GM12878 (cell line): Measurements from ENCODE around the gene CNTNAP2.

Experiments
- DPF2 ChIP-seq: fragments of 450-650 bp; IDR thresholded peaks from 2 replicates; pipeline ENCODE4 v1.6.1; 2017; ENCODE audit warnings: mild to moderate bottlenecking
- MEF2B ChIP-seq: fragments of 450-650 bp; IDR thresholded peaks from 2 replicates; pipeline ENCODE4 v1.6.1; 2018; ENCODE audit warnings: mild to moderate bottlenecking, moderate library complexity; ENCODE audit not compliant: partially characterized antibody, poor library complexity, severe bottlenecking
- NFYB ChIP-seq: IDR thresholded peaks from 2 replicates; pipeline ENCODE4 v1.6.1; 2011; ENCODE audit warnings: low read depth, mild to moderate bottlenecking, low read length, improper control_type of control experiment, moderate library complexity; ENCODE audit not compliant: insufficient read depth
- POLR2A ChIP-seq: IDR thresholded peaks from 2 replicates; pipeline ENCODE4 v1.6.1; 2011; ENCODE audit warnings: low read depth, mild to moderate bottlenecking, low read length
- RAD21 ChIP-seq: IDR thresholded peaks from 2 replicates; pipeline ENCODE4 v1.6.1; 2011; ENCODE audit warnings: mild to moderate bottlenecking, low read depth, low read length, moderate library complexity; ENCODE audit not compliant: insufficient read depth
- TARDBP ChIP-seq: IDR thresholded peaks from 2 replicates; pipeline ENCODE4 v1.6.1; 2016; ENCODE audit warnings: borderline replicate concordance
- ZNF274 ChIP-seq: IDR thresholded peaks from one replicate; pipeline ENCODE4 v1.8.0; 2011; ENCODE audit not compliant: insufficient read length, insufficient read depth

DNA sequence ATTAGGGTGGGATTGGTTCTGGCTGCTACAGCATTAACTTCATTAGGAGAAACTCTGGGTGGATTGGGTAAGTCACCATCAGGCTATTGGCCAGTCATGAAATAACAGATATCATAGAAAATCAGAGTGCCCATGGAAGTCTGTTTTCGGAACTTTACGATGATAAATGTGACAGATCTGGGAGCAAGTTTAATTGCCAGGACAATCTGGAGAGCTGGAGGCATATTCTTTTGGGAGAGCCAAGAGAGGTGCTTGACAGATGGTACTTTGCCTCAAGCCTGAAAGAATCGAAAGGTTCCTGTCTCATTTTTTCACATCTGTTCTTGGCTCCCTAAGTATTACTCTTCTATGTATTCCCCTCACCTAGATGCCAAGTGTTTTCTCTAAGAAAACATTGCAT lies 369.9 kb downstream of the CNTNAP2 start:
- TF ChIP-seq POLR2A: no peak
- no peak for TF ChIP-seq ZNF274
- TF ChIP-seq MEF2B: no peak
- TF ChIP-seq DPF2: no peak
- TF ChIP-seq NFYB: no peak
- TF ChIP-seq RAD21: no peak
- no peak for TF ChIP-seq TARDBP
